ENCODE results near the gene FAT3. TPM values are rescaled to one million over a fixed set of nuclear protein-coding genes. Genes with fewer than 3 reads are reported as not detected.

Gene FAT3
- total RNA-seq, 3 donors from 2014 or later: 0.14 to 2.7 (median 0.49) TPM

DNA sequence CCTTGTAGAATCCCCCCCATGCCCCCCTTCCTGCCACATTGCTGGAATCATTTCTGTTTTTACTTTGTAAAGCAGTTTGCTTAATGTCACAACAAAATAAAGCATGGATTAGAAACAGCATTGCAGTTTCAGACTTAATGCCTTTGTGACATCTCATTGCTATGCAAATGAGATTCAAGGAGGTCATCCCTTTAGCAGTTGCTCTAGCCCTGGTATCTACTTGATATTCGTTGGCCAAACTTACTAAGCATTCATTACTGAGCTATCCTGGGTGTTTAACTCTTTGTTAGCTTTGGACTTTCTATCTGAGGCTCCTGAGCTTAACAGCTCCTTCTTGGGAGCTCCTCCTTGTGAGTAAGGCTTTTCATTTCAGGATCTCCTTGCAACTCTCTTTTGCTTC, 16.3 kb downstream of the FAT3 start:
- no peaks in the 10 kb centered on the region for H3K36me3 ChIP-seq (ENCODE audit: low read depth)
- DNase-seq (no peak), ATAC-seq (no peak)
- intact Hi-C loops (cut with DNase I, micrococcal nuclease): no loop called here
- H3K4me1 ChIP-seq (ENCODE audit: low read depth): no peaks in the 10 kb centered on the region
- H3K9me3 ChIP-seq: no peaks in the 10 kb centered on the region
- H3K4me3 ChIP-seq: no peak overlapping the region
- no peak for TF ChIP-seq CTCF (IDR thresholded peaks at IDR 0.05)

GRCh38 chr11:92245700-92246271, 21.2 kb downstream of the FAT3 start:
- no peaks in the 10 kb centered on the region for H3K4me1 ChIP-seq (ENCODE audit: low read depth)
- H3K36me3 ChIP-seq (ENCODE audit: low read depth): no peaks in the 10 kb centered on the region
- ATAC-seq (no peak), DNase-seq (no peak)
- intact Hi-C loops (cut with DNase I, micrococcal nuclease): no loop called here
- no peaks in the 10 kb centered on the region for H3K9me3 ChIP-seq
- no peak overlapping the region for H3K4me3 ChIP-seq
- TF ChIP-seq CTCF (IDR thresholded peaks at IDR 0.05): no peak

- Histone ChIP-seq H3K36me3 (ENCODE audit: low read depth) (no peaks in the 10 kb centered on the region), H3K4me1 (ENCODE audit: low read depth) (no peaks in the 10 kb centered on the region), H3K4me3 (no peak overlapping the region), H3K9me3 (no peaks in the 10 kb centered on the region)
- ATAC-seq (no peak), DNase-seq (no peak)
- intact Hi-C loops (cut with DNase I, micrococcal nuclease): no loop called here
- TF ChIP-seq CTCF (IDR thresholded peaks at IDR 0.05): no peak
Measured at GRCh38 chr11:92246630-92247029, 22.0 kb downstream of the FAT3 start.

DNA sequence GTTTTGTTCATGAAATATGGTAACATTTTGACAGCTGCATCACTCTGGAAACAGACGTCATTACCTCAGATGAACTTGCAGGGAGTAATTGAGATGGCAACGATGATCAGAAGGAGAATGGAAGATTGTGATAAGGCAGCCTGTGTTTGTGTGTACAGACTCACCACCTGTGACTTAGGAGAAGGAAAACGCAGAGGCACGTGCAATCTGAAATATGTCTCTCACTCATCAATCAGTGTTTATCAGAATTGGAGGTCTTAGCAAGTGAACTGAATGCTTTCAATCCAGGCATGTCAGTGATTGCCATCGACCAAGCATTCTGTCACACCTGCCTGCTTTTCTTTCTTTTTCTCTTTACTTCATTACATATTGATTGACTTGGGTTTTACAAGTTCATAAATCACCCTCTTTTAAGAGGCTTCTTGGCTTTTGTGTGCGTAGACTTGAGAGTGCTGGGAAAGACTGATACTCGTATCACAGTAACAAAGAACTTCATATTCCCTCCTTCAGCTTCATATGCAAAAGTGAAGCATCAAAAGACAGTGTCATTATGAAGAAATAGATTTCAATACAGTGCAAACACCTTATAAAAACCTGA, 24.6 kb downstream of the FAT3 start:
- no peak for TF ChIP-seq CTCF (IDR thresholded peaks at IDR 0.05)
- no peak overlapping the region for H3K4me3 ChIP-seq
- DNase-seq (no peak), ATAC-seq (no peak)
- H3K9me3 ChIP-seq: no peaks in the 10 kb centered on the region
- intact Hi-C loops (cut with DNase I, micrococcal nuclease): no loop called here
- H3K36me3 ChIP-seq (ENCODE audit: low read depth): no peaks in the 10 kb centered on the region
- H3K4me1 ChIP-seq (ENCODE audit: low read depth): no peaks in the 10 kb centered on the region

DNA sequence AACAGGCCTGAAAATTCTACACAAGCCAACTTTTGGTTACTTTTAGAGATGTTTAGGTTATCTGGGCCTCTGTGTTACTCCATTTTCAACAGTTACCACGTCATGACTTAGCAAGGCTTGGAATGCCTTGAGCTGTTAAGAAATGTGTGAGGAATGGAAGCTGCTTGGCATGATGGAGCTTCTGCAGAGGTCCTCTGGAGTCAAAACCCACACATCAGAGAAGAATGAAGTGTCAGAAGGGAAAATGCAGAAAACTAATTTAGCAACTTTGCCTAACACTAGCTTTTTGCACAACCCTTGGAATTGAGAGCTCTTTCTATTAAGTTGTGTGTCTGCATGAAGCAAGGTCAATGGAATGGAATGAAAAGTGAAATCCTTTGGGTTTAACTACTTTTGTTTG, 27.4 kb downstream of the FAT3 start:
- intact Hi-C loops (cut with DNase I, micrococcal nuclease): no loop called here
- no peak overlapping the region for H3K4me3 ChIP-seq
- DNase-seq (no peak), ATAC-seq (no peak)
- H3K4me1 ChIP-seq (ENCODE audit: low read depth): no peaks in the 10 kb centered on the region
- no peak for TF ChIP-seq CTCF (IDR thresholded peaks at IDR 0.05)
- no peaks in the 10 kb centered on the region for H3K9me3 ChIP-seq
- H3K36me3 ChIP-seq (ENCODE audit: low read depth): no peaks in the 10 kb centered on the region
